Tibial nerve (tissue), 4 donors: ENCODE measurements around the gene TXNRD3. TPM values are rescaled to one million over a fixed set of nuclear protein-coding genes. Genes with fewer than 3 reads are reported as not detected.

Experiments
- DNase-seq, 2 donors: peaks; one replicate each; pipeline ENCODE4 v3.0.0-alpha.2; 2019; ENCODE audit warnings: low spot score in 2 of 2
- H3K27ac ChIP-seq, 4 donors: fragments of 200-600 bp; sonication (generic) in 3 of 4; one replicate each; pipeline ENCODE4 v1.5.1; 2017 to 2019; ENCODE audit warnings: mild to moderate bottlenecking in 1 of 4
- H3K27me3 ChIP-seq, 2 donors: fragments of 200-600 bp; sonication (generic) in 1 of 2; one replicate each; pipeline versions ENCODE4 v1.5.1 to v1.6.0; 2017 to 2019
- H3K36me3 ChIP-seq, 3 donors: fragments of 200-600 bp; sonication (generic); one replicate each; pipeline ENCODE4 v1.5.1; 2018 to 2019
- H3K4me1 ChIP-seq, 4 donors: fragments of 200-600 bp; sonication (generic) in 3 of 4; one replicate each; pipeline ENCODE4 v1.5.1; 2017 to 2019
- H3K4me3 ChIP-seq, 4 donors: fragments of 200-600 bp; sonication (generic) in 3 of 4; one replicate each; pipeline ENCODE4 v1.5.1; 2017 to 2019; ENCODE audit warnings: mild to moderate bottlenecking in 1 of 4, moderate library complexity in 1 of 4
- H3K9me3 ChIP-seq, 4 donors: fragments of 200-600 bp; sonication (generic) in 3 of 4; one replicate each; pipeline ENCODE4 v1.5.1; 2017 to 2019
- CTCF ChIP-seq, 5 experiments: fragments of 200-600 bp in 3 of 5; fragments of 450-650 bp in 2 of 5; sonication (generic) in 3 of 5; IDR thresholded peaks; one replicate each; pipeline ENCODE4 v1.5.1; 2016 to 2019; ENCODE audit warnings: antibody characterized with exemption in 5 of 5, mild to moderate bottlenecking in 3 of 5, moderate library complexity in 2 of 5
- EP300 ChIP-seq, 2 donors: sonication (generic); formaldehyde crosslinking; IDR thresholded peaks; one replicate each; pipeline ENCODE4 v1.6.1; 2017; ENCODE audit warnings: antibody characterized with exemption in 2 of 2, mild to moderate bottlenecking in 1 of 2
- POLR2A ChIP-seq, 2 donors: fragments of 450-650 bp; IDR thresholded peaks; one replicate each; pipeline ENCODE4 v1.6.1; 2017; ENCODE audit warnings: antibody characterized with exemption in 2 of 2, mild to moderate bottlenecking in 2 of 2, moderate library complexity in 2 of 2
- WGBS, 2 donors: methylation state at CpG; one replicate each; pipeline ENCODE4 v1.1.5; 2018; 5-methylcytosine and 5-hydroxymethylcytosine counted together
- total RNA-seq, 4 donors: library from RNA; depleted of rRNA; stranded (reverse); fragments of >200 nt; gene quantifications; one replicate each; pipeline ENCODE4 v1.1.0, GENCODE V29; 2016

Gene TXNRD3
- total RNA-seq, 4 donors from 2014 or later = 18.6 to 33.3 (median 23.3) TPM

GRCh38 chr3:126646674-126647073 is 8.2 kb downstream of the TXNRD3 start:
- no peaks in the 10 kb centered on the region for H3K27me3 ChIP-seq
- peaks cover 0 to 6% (median 0%) of the 10 kb centered on the region in 4 donors for H3K9me3 ChIP-seq
- 91 to 92% methylated on average over 1 of the region's 1 CpG for whole genome bisulfite sequencing, 2 donors
- no peak for DNase-seq
- no peak for TF ChIP-seq CTCF (IDR thresholded peaks at IDR 0.05)
- no peak overlapping the region for H3K4me3 ChIP-seq
- H3K27ac ChIP-seq = no peak overlapping the region
- peaks cover 0 to 43% (median 0%) of the 10 kb centered on the region in 3 donors for H3K36me3 ChIP-seq
- H3K4me1 ChIP-seq = no peaks in the 10 kb centered on the region

DNA sequence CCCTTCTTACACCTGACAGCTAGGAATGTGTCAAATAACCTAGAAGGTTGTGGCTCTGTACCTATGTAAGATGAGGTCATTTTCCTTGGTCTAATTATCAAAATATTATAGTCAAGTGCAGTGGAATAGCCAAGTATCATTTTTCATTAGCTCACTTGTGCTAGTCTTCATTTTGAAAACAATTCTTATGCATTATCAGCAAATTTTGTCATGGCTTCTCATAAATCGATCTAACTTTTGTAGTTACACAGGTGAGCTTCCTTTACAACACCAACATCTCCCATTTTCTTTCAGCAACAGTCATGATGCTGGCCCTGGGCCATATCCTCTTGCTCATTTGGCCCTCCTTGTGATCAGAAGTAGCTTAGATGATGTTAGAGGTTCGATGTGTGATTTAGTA is 10.3 kb downstream of the TXNRD3 start:
- Histone ChIP-seq H3K4me1 (no peaks in the 10 kb centered on the region), H3K9me3 (peaks cover 0 to 6% (median 0%) of the 10 kb centered on the region in 4 donors), H3K36me3 (peaks cover 0 to 60% (median 0%) of the 10 kb centered on the region in 3 donors), H3K4me3 (no peak overlapping the region), H3K27me3 (no peaks in the 10 kb centered on the region), H3K27ac (no peak overlapping the region)
- WGBS, 2 donors = 90 to 93% methylated on average over 2 of the region's 2 CpGs
- TF ChIP-seq CTCF (IDR thresholded peaks at IDR 0.05) = no peak
- DNase-seq = no peak

GRCh38 chr3:126638790-126639189 is 16.1 kb downstream of the TXNRD3 start:
- no peak overlapping the region for H3K27ac ChIP-seq
- H3K9me3 ChIP-seq = no peaks in the 10 kb centered on the region
- H3K4me1 ChIP-seq = no peaks in the 10 kb centered on the region
- peaks cover 0 to 79% (median 0%) of the 10 kb centered on the region in 3 donors for H3K36me3 ChIP-seq
- no peak for TF ChIP-seq POLR2A (IDR thresholded peaks at IDR 0.05)
- TF ChIP-seq CTCF (IDR thresholded peaks at IDR 0.05) = no peak
- no peak for TF ChIP-seq EP300 (IDR thresholded peaks at IDR 0.05)
- no peak overlapping the region for H3K4me3 ChIP-seq
- WGBS, 2 donors = 79 to 91% methylated on average over 1 of the region's 1 CpG
- no peak for DNase-seq
- H3K27me3 ChIP-seq = no peaks in the 10 kb centered on the region

GRCh38 chr3:126636436-126636835 is 18.5 kb downstream of the TXNRD3 start:
- H3K4me1 ChIP-seq = no peaks in the 10 kb centered on the region
- H3K36me3 ChIP-seq = peaks cover 0 to 72% (median 0%) of the 10 kb centered on the region in 3 donors
- WGBS, 2 donors = 75 to 91% methylated on average over 2 of the region's 2 CpGs

GRCh38 chr3:126634803-126635202 is 20.1 kb downstream of the TXNRD3 start:
- 85 to 86% methylated on average over 5 of the region's 5 CpGs for WGBS, 2 donors
- Histone ChIP-seq H3K4me3 (no peak overlapping the region), H3K27me3 (no peaks in the 10 kb centered on the region), H3K36me3 (peaks cover 0 to 74% (median 0%) of the 10 kb centered on the region in 3 donors), H3K27ac (no peak overlapping the region), H3K9me3 (no peaks in the 10 kb centered on the region), H3K4me1 (no peaks in the 10 kb centered on the region)
- DNase-seq = no peak
- TF ChIP-seq CTCF (IDR thresholded peaks at IDR 0.05) = no peak
- TF ChIP-seq POLR2A (IDR thresholded peaks at IDR 0.05) = no peak
- TF ChIP-seq EP300 (IDR thresholded peaks at IDR 0.05) = no peak

More at GRCh38 chr3:126636436-126636835, 18.5 kb downstream of the TXNRD3 start:
- Histone ChIP-seq H3K27ac (no peak overlapping the region), H3K27me3 (no peaks in the 10 kb centered on the region), H3K9me3 (no peaks in the 10 kb centered on the region), H3K4me3 (no peak overlapping the region)
- DNase-seq = no peak
- TF ChIP-seq CTCF (IDR thresholded peaks at IDR 0.05) (no peak), POLR2A (IDR thresholded peaks at IDR 0.05) (no peak), EP300 (IDR thresholded peaks at IDR 0.05) (no peak)
